ENCODE measurements around the gene PHF12. TPM values are rescaled to one million over a fixed set of nuclear protein-coding genes. Genes with fewer than 3 reads are reported as not detected.

Gene PHF12
- total RNA-seq, 4 donors from 2014 or later = 27.8 to 44.5 (median 36.7) TPM

DNA sequence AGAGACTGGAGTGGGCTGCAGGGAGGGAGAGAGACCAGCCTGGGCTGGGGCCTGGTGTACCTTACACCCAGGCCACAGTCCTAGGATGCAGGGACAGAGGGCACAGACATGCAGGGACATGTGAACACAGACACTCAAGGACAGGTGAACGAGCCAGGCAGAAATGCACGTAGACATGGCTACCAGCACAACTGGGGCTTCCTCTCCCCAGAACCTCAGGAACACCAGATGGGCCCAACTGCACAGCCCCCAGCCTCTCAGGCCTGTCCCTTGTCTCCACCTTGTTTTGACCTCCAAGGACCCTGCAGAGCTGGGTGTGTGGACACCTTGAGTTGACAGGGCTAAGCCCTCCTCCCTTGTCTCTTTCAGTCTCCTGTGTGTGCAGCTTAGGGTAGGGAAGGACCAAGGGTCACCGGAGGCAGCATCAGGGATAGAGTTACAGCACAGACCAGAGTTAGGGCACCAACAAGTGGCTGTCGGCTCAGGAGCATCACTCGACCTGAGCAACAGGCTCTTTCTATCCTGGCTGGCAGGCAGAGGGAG lies 45.3 kb upstream of the PHF12 start:
- TF ChIP-seq POLR2AphosphoS5 (IDR thresholded peaks at IDR 0.05) = no peak
- no peak for TF ChIP-seq CTCF (IDR thresholded peaks at IDR 0.05)
- TF ChIP-seq EP300 (IDR thresholded peaks at IDR 0.05) = no peak
- TF ChIP-seq POLR2A (IDR thresholded peaks at IDR 0.05; ENCODE audit: low read depth) = no peak
- H3K9me3 ChIP-seq = no peaks in the 10 kb centered on the region
- H3K36me3 ChIP-seq = no peaks in the 10 kb centered on the region
- no peak overlapping the region for H3K4me3 ChIP-seq
- H3K27ac ChIP-seq (replicated peaks in 1 of 4) = no peak overlapping the region
- no peak for DNase-seq (ENCODE audit: extremely low spot score)
- H3K4me1 ChIP-seq = no peaks in the 10 kb centered on the region
- H3K27me3 ChIP-seq = peaks cover 0 to 23% (median 0%) of the 10 kb centered on the region in 4 donors
- intact Hi-C loops (cut with DNase I) = no loop called here
- 53% methylated on average over 4 of the region's 5 CpGs for WGBS

- 91% methylated on average over 11 of the region's 13 CpGs for WGBS
- H3K27ac ChIP-seq (replicated peaks in 1 of 4) = no peak overlapping the region
- H3K4me3 ChIP-seq = no peak overlapping the region
- peaks cover 0 to 23% (median 0%) of the 10 kb centered on the region in 4 donors for H3K27me3 ChIP-seq
- intact Hi-C loops (cut with DNase I) = no loop called here
- TF ChIP-seq POLR2AphosphoS5 (IDR thresholded peaks at IDR 0.05) = no peak
- no peak for TF ChIP-seq CTCF (IDR thresholded peaks at IDR 0.05)
- TF ChIP-seq POLR2A (IDR thresholded peaks at IDR 0.05; ENCODE audit: low read depth) = no peak
- TF ChIP-seq EP300 (IDR thresholded peaks at IDR 0.05) = no peak
- H3K9me3 ChIP-seq = no peaks in the 10 kb centered on the region
- H3K36me3 ChIP-seq = no peaks in the 10 kb centered on the region
- no peaks in the 10 kb centered on the region for H3K4me1 ChIP-seq
- DNase-seq (ENCODE audit: extremely low spot score) = no peak
These were observed 42.5 kb upstream of the PHF12 start for GRCh38 chr17:28993645-28994426.

DNA sequence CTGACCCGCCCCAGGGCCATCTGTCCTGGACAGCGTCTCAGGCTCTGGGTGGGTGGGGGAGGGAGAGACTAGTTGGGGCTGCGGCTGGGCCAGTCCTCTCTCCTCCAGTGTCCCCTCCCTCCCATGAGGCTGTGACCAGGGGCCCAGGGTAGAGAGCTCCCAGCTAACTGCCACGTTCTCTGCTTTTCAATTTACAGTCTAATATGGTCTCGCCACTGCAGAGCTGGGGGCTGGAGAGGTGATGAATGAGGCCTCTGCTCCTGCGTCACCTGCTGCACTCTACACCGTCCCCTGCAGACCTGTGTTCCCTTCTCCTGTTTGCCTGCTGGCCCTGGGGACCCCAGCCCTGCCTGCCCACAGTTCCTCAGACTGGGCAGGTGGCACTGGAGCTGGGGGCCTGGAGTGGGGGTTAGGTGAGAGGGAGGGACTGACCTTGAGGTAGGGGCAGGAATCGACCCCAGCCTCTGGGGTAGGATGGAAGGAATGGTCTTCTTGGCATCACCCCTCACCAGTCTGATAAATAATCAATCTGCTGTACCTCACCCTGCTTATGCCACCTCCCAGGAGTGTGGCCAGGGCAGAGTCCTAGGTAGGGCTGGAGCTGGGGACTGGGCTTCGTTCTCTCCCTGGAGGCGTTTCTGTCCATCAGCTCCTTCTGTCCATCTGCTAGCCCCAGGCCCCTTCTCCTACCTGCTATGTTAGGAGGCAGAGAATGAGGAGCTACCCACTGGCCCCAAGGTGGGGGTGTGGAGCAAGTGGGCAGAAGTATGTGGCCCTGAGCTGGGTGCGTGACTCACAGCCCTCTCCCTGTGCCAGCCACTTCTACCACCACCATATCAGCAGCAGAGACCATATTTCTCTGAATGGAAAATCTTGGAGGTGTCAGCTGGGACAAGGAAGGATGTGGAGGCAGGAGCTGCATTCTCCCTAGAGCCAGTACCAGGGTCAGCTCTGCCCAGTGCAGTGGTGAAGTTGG lies 41.6 kb upstream of the PHF12 start:
- DNase-seq (ENCODE audit: extremely low spot score) = no peak
- Histone ChIP-seq H3K27me3 (peaks cover 0 to 29% (median 0%) of the 10 kb centered on the region in 4 donors), H3K27ac (replicated peaks in 1 of 4) (no peak overlapping the region), H3K9me3 (no peaks in the 10 kb centered on the region), H3K4me1 (no peaks in the 10 kb centered on the region), H3K36me3 (no peaks in the 10 kb centered on the region), H3K4me3 (no peak overlapping the region)
- WGBS = 71% methylated on average over 11 of the region's 11 CpGs
- TF ChIP-seq POLR2AphosphoS5 (IDR thresholded peaks at IDR 0.05) (no peak), CTCF (IDR thresholded peaks at IDR 0.05) (no peak), EP300 (IDR thresholded peaks at IDR 0.05) (no peak), POLR2A (IDR thresholded peaks at IDR 0.05; ENCODE audit: low read depth) (no peak)
- intact Hi-C loops (cut with DNase I) = no loop called here

- Histone ChIP-seq H3K36me3 (no peaks in the 10 kb centered on the region), H3K27me3 (peaks cover 0 to 36% (median 0%) of the 10 kb centered on the region in 4 donors), H3K9me3 (no peaks in the 10 kb centered on the region), H3K4me1 (no peaks in the 10 kb centered on the region), H3K27ac (replicated peaks in 1 of 4) (no peak overlapping the region), H3K4me3 (no peak overlapping the region)
- no peak for DNase-seq (ENCODE audit: extremely low spot score)
- no peak for TF ChIP-seq POLR2AphosphoS5 (IDR thresholded peaks at IDR 0.05)
- no peak for TF ChIP-seq POLR2A (IDR thresholded peaks at IDR 0.05; ENCODE audit: low read depth)
- TF ChIP-seq EP300 (IDR thresholded peaks at IDR 0.05) = no peak
- TF ChIP-seq CTCF (IDR thresholded peaks at IDR 0.05) = no peak
- intact Hi-C loops (cut with DNase I) = no loop called here
- 62% methylated on average over 7 of the region's 7 CpGs for WGBS
These were observed 40.9 kb upstream of the PHF12 start for GRCh38 chr17:28992185-28992584.
